Liver (tissue), 9 donors: Measurements from ENCODE around the gene PSMG3. TPM values are rescaled to one million over a fixed set of nuclear protein-coding genes. Genes with fewer than 3 reads are reported as not detected.

Source experiments
- DNase-seq: peaks from one replicate; pipeline ENCODE4 v3.0.0-alpha.2; 2017; ENCODE audit warnings: low spot score
- H3K27ac ChIP-seq, 2 donors: one replicate each; pipeline ENCODE4 v1.7.0; 2013; ENCODE audit warnings: inconsistent platforms in 2 of 2, low read length in 2 of 2, control low read depth in 1 of 2, low read depth in 1 of 2, mild to moderate bottlenecking in 1 of 2
- H3K27me3 ChIP-seq, 4 donors: one replicate each; pipeline versions ENCODE4 v1.6.1 to v1.7.0; 2013; ENCODE audit warnings: low read length in 3 of 4, inconsistent platforms in 1 of 4, mild to moderate bottlenecking in 1 of 4, moderate library complexity in 1 of 4; ENCODE audit not compliant: control insufficient read depth in 4 of 4, insufficient read depth in 4 of 4
- H3K36me3 ChIP-seq, 4 donors: one replicate each; pipeline versions ENCODE4 v1.6.1 to v1.7.0; 2013; ENCODE audit warnings: low read length in 3 of 4, mild to moderate bottlenecking in 3 of 4, low read depth in 1 of 4, moderate library complexity in 1 of 4; ENCODE audit not compliant: control insufficient read depth in 4 of 4, insufficient read depth in 3 of 4
- H3K4me1 ChIP-seq, 4 donors: one replicate each; pipeline versions ENCODE4 v1.6.1 to v1.7.0; 2013; ENCODE audit warnings: low read length in 3 of 4, mild to moderate bottlenecking in 3 of 4, moderate library complexity in 1 of 4; ENCODE audit not compliant: control insufficient read depth in 4 of 4, insufficient read depth in 4 of 4
- H3K4me3 ChIP-seq, 3 donors: one replicate each; pipeline versions ENCODE4 v1.6.1 to v1.7.0; 2013; ENCODE audit warnings: low read length in 3 of 3, control low read depth in 1 of 3, low read depth in 1 of 3, mild to moderate bottlenecking in 1 of 3
- H3K9ac ChIP-seq, 2 donors: one replicate each; pipeline ENCODE4 v1.7.0; 2013; ENCODE audit warnings: low read length in 2 of 2, mild to moderate bottlenecking in 2 of 2, moderate library complexity in 2 of 2, control low read depth in 1 of 2, low read depth in 1 of 2
- H3K9me3 ChIP-seq, 4 donors: one replicate each; pipeline versions ENCODE4 v1.6.1 to v1.7.0; 2013; ENCODE audit warnings: low read length in 3 of 4; ENCODE audit not compliant: control insufficient read depth in 4 of 4
- ATF3 ChIP-seq: IDR thresholded peaks from 2 replicates; pipeline ENCODE4 v1.6.1; 2016; ENCODE audit warnings: antibody characterized with exemption
- EGR1 ChIP-seq, 2 donors: IDR thresholded peaks; 2 replicates each; pipeline ENCODE4 v1.6.1; 2016 to 2018; ENCODE audit warnings: antibody characterized with exemption in 2 of 2, low read depth in 2 of 2
- FOXA1 ChIP-seq: IDR thresholded peaks from 2 replicates; pipeline ENCODE4 v1.6.1; 2016; ENCODE audit warnings: antibody characterized with exemption
- FOXA2 ChIP-seq: IDR thresholded peaks from 2 replicates; pipeline ENCODE4 v1.6.1; 2016; ENCODE audit warnings: antibody characterized with exemption
- GABPA ChIP-seq, 2 donors: IDR thresholded peaks in 1 of 2; conservative IDR thresholded peaks in 1 of 2; 2 replicates each; pipeline ENCODE4 v1.6.1; 2016; ENCODE audit warnings: antibody characterized with exemption in 2 of 2, mild to moderate bottlenecking in 1 of 2, moderate library complexity in 1 of 2
- HNF4A ChIP-seq, 2 donors: conservative IDR thresholded peaks; 2 replicates each; pipeline ENCODE4 v1.6.1; 2016; ENCODE audit warnings: antibody characterized with exemption in 2 of 2, mild to moderate bottlenecking in 2 of 2
- HNF4G ChIP-seq: IDR thresholded peaks from 2 replicates; pipeline ENCODE4 v1.6.1; 2016; ENCODE audit warnings: antibody characterized with exemption
- MAX ChIP-seq: IDR thresholded peaks from 2 replicates; pipeline ENCODE4 v1.6.1; 2016; ENCODE audit warnings: antibody characterized with exemption
- RAD21 ChIP-seq, 2 donors: IDR thresholded peaks; 2 replicates each; pipeline ENCODE4 v1.6.1; 2016; ENCODE audit warnings: antibody characterized with exemption in 2 of 2, mild to moderate bottlenecking in 2 of 2
- REST ChIP-seq: IDR thresholded peaks from 2 replicates; pipeline ENCODE4 v1.6.1; 2016; ENCODE audit warnings: antibody characterized with exemption, mild to moderate bottlenecking
- TAF1 ChIP-seq: conservative IDR thresholded peaks from 2 replicates; pipeline ENCODE4 v1.6.1; 2016; ENCODE audit warnings: antibody characterized with exemption, mild to moderate bottlenecking
- YY1 ChIP-seq: IDR thresholded peaks from 2 replicates; pipeline ENCODE4 v1.6.1; 2016; ENCODE audit warnings: antibody characterized with exemption, mild to moderate bottlenecking
- ZBTB33 ChIP-seq: IDR thresholded peaks from 2 replicates; pipeline ENCODE4 v1.6.1; 2016; ENCODE audit warnings: antibody characterized with exemption
- WGBS: extraction: QIAGEN DNeasy Blood & Tissue Kit; methylation state at CpG from one replicate; pipeline ENCODE4 v1.1.7; 2013; 5-methylcytosine and 5-hydroxymethylcytosine counted together
- polyA plus RNA-seq, 2 donors: library from polyadenylated mRNA; stranded (reverse) in 1 of 2; unstranded in 1 of 2; fragments of 200-250 nt in 1 of 2; fragments of >200 nt in 1 of 2; fragmentation: Nextera tagmentation in 1 of 2; extraction: Ambion mirVana in 1 of 2; gene quantifications; one replicate each; pipeline versions ENCODE4 v1.2.1 to v1.2.3, GENCODE V29; 2013 to 2015
- total RNA-seq, 2 donors: library from RNA; depleted of rRNA; stranded (reverse); fragments of >200 nt; gene quantifications; one replicate each; pipeline ENCODE4 v1.2.3, GENCODE V29; 2014
- donor health status: healthy.
- donor health status: healthy.
- donor health status: healthy.
- donor health status: healthy.
- donor health status: healthy.

PSMG3 gene
- total and polyA plus RNA-seq, 4 donors = 10.1 to 22.4 (median 15.7) TPM

GRCh38 chr7:1597791-1598190, 28.0 kb upstream of the PSMG3 start:
- Histone ChIP-seq H3K27me3 (no peaks in the 10 kb centered on the region), H3K4me3 (no peak overlapping the region), H3K36me3 (no peaks in the 10 kb centered on the region), H3K9ac (no peak overlapping the region), H3K4me1 (no peaks in the 10 kb centered on the region), H3K9me3 (no peaks in the 10 kb centered on the region), H3K27ac (no peak overlapping the region)
- WGBS = 90% methylated on average over 11 of the region's 11 CpGs
- no peak for DNase-seq
- TF ChIP-seq FOXA2 (no peak), HNF4G (no peak), ATF3 (no peak), GABPA (IDR thresholded peaks at IDR 0.05 in 1 of 2, conservative IDR thresholded peaks at IDR 0.05 in 1 of 2) (no peak), REST (no peak), YY1 (no peak), RAD21 (IDR thresholded peaks at IDR 0.05) (no peak)

GRCh38 chr7:1597066-1597760, 27.4 kb upstream of the PSMG3 start:
- Histone ChIP-seq H3K36me3 (no peaks in the 10 kb centered on the region), H3K27me3 (no peaks in the 10 kb centered on the region), H3K4me1 (no peaks in the 10 kb centered on the region), H3K27ac (no peak overlapping the region), H3K9me3 (no peaks in the 10 kb centered on the region), H3K9ac (no peak overlapping the region), H3K4me3 (no peak overlapping the region)
- TF ChIP-seq ZBTB33 = no peak
- no peak for TF ChIP-seq YY1
- no peak for TF ChIP-seq TAF1
- no peak for TF ChIP-seq HNF4A (conservative IDR thresholded peaks at IDR 0.05)
- TF ChIP-seq GABPA (IDR thresholded peaks at IDR 0.05 in 1 of 2, conservative IDR thresholded peaks at IDR 0.05 in 1 of 2) = no peak
- no peak for TF ChIP-seq RAD21 (IDR thresholded peaks at IDR 0.05)
- no peak for TF ChIP-seq HNF4G
- TF ChIP-seq EGR1 (IDR thresholded peaks at IDR 0.05; ENCODE audit: low read depth in 2 of 2) = no peak
- no peak for TF ChIP-seq FOXA1
- no peak for TF ChIP-seq ATF3
- no peak for TF ChIP-seq REST
- TF ChIP-seq MAX = no peak
- DNase-seq = no peak
- WGBS = 82% methylated on average over 16 of the region's 16 CpGs
